ENCODE measurements around the gene ARMC12. TPM values are rescaled to one million over a fixed set of nuclear protein-coding genes. Genes with fewer than 3 reads are reported as not detected.

Gene ARMC12
- total RNA-seq, 1 experiment from 2014 or later, result 0.24 TPM

- no peak for DNase-seq (ENCODE audit: low spot score)
These were observed 38.2 kb downstream of the ARMC12 start for GRCh38 chr6:35775031-35775430.

GRCh38 chr6:35776364-35777215, 39.8 kb downstream of the ARMC12 start, which contains the start of gene CLPSL2:
Gene CLPSL2, plus strand, starts transcription at chr6:35776598. Its CDS starts 21 bp downstream, at chr6:35776619.
- no peak for DNase-seq (ENCODE audit: low spot score)

GRCh38 chr6:35777356-35778102, 40.7 kb downstream of the ARMC12 start:
- DNase-seq (ENCODE audit: low spot score), result no peak

GRCh38 chr6:35778437-35778836, 41.6 kb downstream of the ARMC12 start:
- DNase-seq (ENCODE audit: low spot score), result no peak

GRCh38 chr6:35780719-35781118, 43.9 kb downstream of the ARMC12 start, which contains the start of gene CLPSL1:
Gene CLPSL1, plus strand, starts transcription at chr6:35781019. Its CDS starts 92 bp downstream, at chr6:35781111.
- no peak for DNase-seq (ENCODE audit: low spot score)

- no peak for DNase-seq (ENCODE audit: low spot score)
These were observed 44.5 kb downstream of the ARMC12 start for GRCh38 chr6:35781290-35781689.

GRCh38 chr6:35782424-35782823, 45.6 kb downstream of the ARMC12 start:
- no peak for DNase-seq (ENCODE audit: low spot score)

- DNase-seq (ENCODE audit: low spot score), result no peak
These were observed 47.4 kb downstream of the ARMC12 start for GRCh38 chr6:35784200-35784599.

- no peak for DNase-seq (ENCODE audit: low spot score)
These were observed 49.4 kb downstream of the ARMC12 start for GRCh38 chr6:35786272-35786671.

- no peak for DNase-seq (ENCODE audit: low spot score)
These were observed 50.0 kb downstream of the ARMC12 start for GRCh38 chr6:35786810-35787209.

GRCh38 chr6:35787266-35788218, 50.7 kb downstream of the ARMC12 start:
- no peak for DNase-seq (ENCODE audit: low spot score)

- no peak for DNase-seq (ENCODE audit: low spot score)
These were observed 51.7 kb downstream of the ARMC12 start for GRCh38 chr6:35788423-35788982.

GRCh38 chr6:35790683-35791082, 53.9 kb downstream of the ARMC12 start:
- DNase-seq (ENCODE audit: low spot score), result no peak

- no peak for DNase-seq (ENCODE audit: low spot score)
These were observed 58.0 kb downstream of the ARMC12 start for GRCh38 chr6:35794536-35795452.

GRCh38 chr6:35795453-35796071, 58.7 kb downstream of the ARMC12 start:
- DNase-seq (ENCODE audit: low spot score), result no peak

GRCh38 chr6:35796236-35796635, 59.4 kb downstream of the ARMC12 start:
- DNase-seq (ENCODE audit: low spot score), result no peak

GRCh38 chr6:35797837-35798526, 61.1 kb downstream of the ARMC12 start:
- no peak for DNase-seq (ENCODE audit: low spot score)
